ENCODE data around the gene ZNF121.

Gene ZNF121

GRCh38 chr19:9621156-9622037 is 37.1 kb upstream of the ZNF121 start, which contains the start of gene ZNF561:
ZNF561 (minus strand) TSS chr19:9621232; CDS start chr19:9619456, 1,776 bp downstream.
- Histone ChIP-seq H4K20me1 (ENCODE audit: insufficient read depth, low read length) (no peaks in the 10 kb centered on the region), H3K9me3 (ENCODE audit: insufficient read depth, low read length, severe bottlenecking) (no peaks in the 10 kb centered on the region), H3K4me2 (ENCODE audit: insufficient read depth, low read length) (peak within 1 kb of the TSS; percentile 80), H3K36me3 (ENCODE audit: insufficient read depth, low read length) (peaks cover 29% of the 10 kb centered on the region), H3K27ac (ENCODE audit: low read length) (peak within 1 kb of the TSS; percentile 99), H2AFZ (ENCODE audit: low read depth, low read length) (peak within 1 kb of the TSS; percentile 96), H3K27me3 (ENCODE audit: insufficient read depth, low read length, poor library complexity) (no peaks in the 10 kb centered on the region), H3K4me3 (ENCODE audit: low read depth in 1 of 2, low read length in 2 of 2) (peak within 1 kb of the TSS; percentile 51 to 90), H3K4me1 (ENCODE audit: insufficient read depth, low read length) (peaks cover 28% of the 10 kb centered on the region), H3K9ac (ENCODE audit: low read depth, low read length) (peak within 1 kb of the TSS; percentile 82), H3K79me2 (ENCODE audit: insufficient read depth, low read length) (peaks cover 29% of the 10 kb centered on the region)
- peak; percentile 92 for ATAC-seq (ENCODE audit: insufficient read depth, low read depth)
- DNase-seq: peak; percentile 92
- TF ChIP-seq EZH2 (IDR thresholded peaks at IDR 0.05; ENCODE audit: borderline replicate concordance, low read depth, low read length, severe bottlenecking) (no peak), CTCF (IDR thresholded peaks at IDR 0.05; ENCODE audit: borderline replicate concordance, extremely low read depth, low read length, poor library complexity, severe bottlenecking) (no peak)

- Histone ChIP-seq H2AFZ (ENCODE audit: low read depth, low read length) (peak overlapping the region; percentile 96), H3K4me3 (ENCODE audit: low read depth in 1 of 2, low read length in 2 of 2) (peak overlapping the region; percentile 51 to 90), H3K27me3 (ENCODE audit: insufficient read depth, low read length, poor library complexity) (no peaks in the 10 kb centered on the region), H3K4me2 (ENCODE audit: insufficient read depth, low read length) (peak overlapping the region; percentile 80), H3K79me2 (ENCODE audit: insufficient read depth, low read length) (peaks cover 29% of the 10 kb centered on the region), H3K9ac (ENCODE audit: low read depth, low read length) (peak overlapping the region; percentile 82), H3K27ac (ENCODE audit: low read length) (peak overlapping the region; percentile 99), H4K20me1 (ENCODE audit: insufficient read depth, low read length) (no peaks in the 10 kb centered on the region), H3K9me3 (ENCODE audit: insufficient read depth, low read length, severe bottlenecking) (no peaks in the 10 kb centered on the region), H3K36me3 (ENCODE audit: insufficient read depth, low read length) (peaks cover 35% of the 10 kb centered on the region), H3K4me1 (ENCODE audit: insufficient read depth, low read length) (peaks cover 28% of the 10 kb centered on the region)
- no peak for DNase-seq
- ATAC-seq (ENCODE audit: insufficient read depth, low read depth): no peak
- TF ChIP-seq EZH2 (IDR thresholded peaks at IDR 0.05; ENCODE audit: borderline replicate concordance, low read depth, low read length, severe bottlenecking) (no peak), CTCF (IDR thresholded peaks at IDR 0.05; ENCODE audit: borderline replicate concordance, extremely low read depth, low read length, poor library complexity, severe bottlenecking) (no peak)
Measured at GRCh38 chr19:9620842-9621155, 36.5 kb upstream of the ZNF121 start.

- peaks cover 84% of the 10 kb centered on the region for H3K36me3 ChIP-seq (ENCODE audit: insufficient read depth, low read length)
- H2AFZ ChIP-seq (ENCODE audit: low read depth, low read length): no peak overlapping the region
- no peak overlapping the region for H3K4me2 ChIP-seq (ENCODE audit: insufficient read depth, low read length)
- no peaks in the 10 kb centered on the region for H4K20me1 ChIP-seq (ENCODE audit: insufficient read depth, low read length)
- H3K9ac ChIP-seq (ENCODE audit: low read depth, low read length): no peak overlapping the region
- H3K4me1 ChIP-seq (ENCODE audit: insufficient read depth, low read length): peaks cover 14% of the 10 kb centered on the region
- TF ChIP-seq EZH2 (IDR thresholded peaks at IDR 0.05; ENCODE audit: borderline replicate concordance, low read depth, low read length, severe bottlenecking) (no peak), CTCF (IDR thresholded peaks at IDR 0.05; ENCODE audit: borderline replicate concordance, extremely low read depth, low read length, poor library complexity, severe bottlenecking) (no peak)
- H3K27ac ChIP-seq (ENCODE audit: low read length): no peak overlapping the region
- H3K9me3 ChIP-seq (ENCODE audit: insufficient read depth, low read length, severe bottlenecking): no peaks in the 10 kb centered on the region
- H3K4me3 ChIP-seq (ENCODE audit: low read depth in 1 of 2, low read length in 2 of 2): no peak overlapping the region
- DNase-seq: no peak
- no peak for ATAC-seq (ENCODE audit: insufficient read depth, low read depth)
- no peaks in the 10 kb centered on the region for H3K27me3 ChIP-seq (ENCODE audit: insufficient read depth, low read length, poor library complexity)
- H3K79me2 ChIP-seq (ENCODE audit: insufficient read depth, low read length): peaks cover 16% of the 10 kb centered on the region
Measured at GRCh38 chr19:9615844-9616243, 31.5 kb upstream of the ZNF121 start.

All from DND-41 (cell line).